ENCODE results near the gene SORL1.

The SORL1 gene

DNA sequence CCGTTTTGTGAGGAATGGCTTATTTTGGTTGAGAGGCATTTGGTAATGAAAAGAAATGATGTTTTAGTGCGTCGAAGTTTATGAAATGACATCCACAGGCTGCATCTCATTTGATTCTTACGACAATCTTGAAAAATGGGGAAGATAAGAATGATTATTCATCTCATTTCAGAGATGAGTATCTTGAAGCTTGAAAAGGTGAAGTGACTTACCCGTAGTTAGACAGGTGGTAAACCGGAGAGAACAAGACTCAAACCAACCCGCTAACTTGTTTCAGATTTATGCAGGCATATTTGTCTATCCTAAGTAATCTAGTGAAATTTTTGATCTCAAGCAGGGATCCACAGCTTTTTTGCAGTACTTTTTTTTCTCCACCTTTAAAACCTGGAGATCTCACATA lies 9.7 kb downstream of the SORL1 start:
- no peak overlapping the region for H3K27ac ChIP-seq (ENCODE audit: low read depth, low read length)
- H3K27me3 ChIP-seq (ENCODE audit: control insufficient read depth, insufficient read depth, low read length) = no peaks in the 10 kb centered on the region
- peaks cover 33% of the 10 kb centered on the region for H3K4me1 ChIP-seq (ENCODE audit: control insufficient read depth, insufficient read depth, low read length)
- no peak overlapping the region for H3K4me3 ChIP-seq (ENCODE audit: low read length)
- no peak overlapping the region for H3K9ac ChIP-seq (ENCODE audit: low read length)
- H3K36me3 ChIP-seq (ENCODE audit: control insufficient read depth, insufficient read depth, low read length) = no peaks in the 10 kb centered on the region

DNA sequence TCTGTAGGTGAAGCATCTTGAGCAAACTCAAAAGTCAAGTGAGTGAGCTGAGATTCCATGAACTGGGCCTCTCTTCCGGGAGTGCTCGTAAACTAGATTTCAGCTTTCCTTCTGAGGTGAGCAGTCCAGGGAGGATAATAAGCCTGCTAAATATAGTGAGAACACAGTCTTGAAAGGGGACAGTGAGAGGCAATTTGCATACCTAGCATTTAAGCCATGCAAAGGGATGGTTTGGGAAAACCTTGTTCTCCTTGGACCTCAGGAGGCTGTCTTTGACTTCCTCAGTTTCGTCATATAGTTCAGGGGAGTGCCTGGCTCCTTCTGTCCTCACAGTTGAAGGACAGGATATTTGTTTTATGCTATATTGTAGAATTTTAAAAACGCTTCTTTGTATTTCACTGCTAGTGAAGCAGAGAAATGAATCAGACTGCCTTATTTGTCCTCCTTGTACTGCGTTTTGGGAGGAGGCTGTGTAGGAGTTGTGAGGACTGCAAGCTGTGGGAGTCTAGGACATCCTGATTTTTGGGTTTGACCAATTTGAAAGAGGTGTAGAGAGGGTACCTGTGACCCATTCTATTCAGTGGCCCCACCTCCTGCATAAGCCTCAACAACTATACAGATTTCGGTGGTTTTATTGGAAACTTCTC lies 11.7 kb downstream of the SORL1 start:
- Histone ChIP-seq H3K36me3 (ENCODE audit: control insufficient read depth, insufficient read depth, low read length) (no peaks in the 10 kb centered on the region), H3K27me3 (ENCODE audit: control insufficient read depth, insufficient read depth, low read length) (no peaks in the 10 kb centered on the region), H3K4me3 (ENCODE audit: low read length) (no peak overlapping the region), H3K4me1 (ENCODE audit: control insufficient read depth, insufficient read depth, low read length) (peaks cover 43% of the 10 kb centered on the region), H3K9ac (ENCODE audit: low read length) (no peak overlapping the region), H3K27ac (ENCODE audit: low read depth, low read length) (peak overlapping the region; percentile 73)

DNA sequence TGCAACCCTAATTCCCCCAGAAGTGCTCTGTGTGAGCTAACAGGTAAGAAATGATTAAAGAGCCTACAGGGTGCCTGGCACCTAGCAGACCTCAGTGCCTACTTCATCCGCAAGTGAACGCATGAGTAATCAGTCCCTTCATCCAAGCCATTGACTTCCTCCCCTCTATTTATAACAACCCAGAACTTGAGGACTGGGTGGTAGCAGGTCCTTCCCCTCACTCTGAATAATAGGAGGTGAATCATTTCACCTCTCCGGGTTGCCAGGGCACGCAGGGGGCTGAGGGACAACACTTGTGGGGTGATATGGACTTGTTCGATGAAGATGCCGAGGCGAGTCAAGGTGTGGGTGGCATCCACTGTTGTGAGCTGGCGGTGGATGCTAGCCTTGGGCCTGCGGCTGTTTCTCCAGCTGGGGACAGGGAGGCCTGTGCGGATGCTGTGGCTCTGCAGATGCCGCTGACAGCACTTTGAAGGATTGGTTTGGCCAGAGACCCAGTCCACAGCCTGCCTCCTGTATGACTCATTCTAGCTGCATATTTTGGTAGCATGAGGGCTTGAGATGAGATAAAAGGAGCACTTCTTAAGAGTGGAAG lies 12.3 kb downstream of the SORL1 start:
- H3K4me1 ChIP-seq (ENCODE audit: control insufficient read depth, insufficient read depth, low read length) = peaks cover 43% of the 10 kb centered on the region
- H3K4me3 ChIP-seq (ENCODE audit: low read length) = no peak overlapping the region
- H3K27me3 ChIP-seq (ENCODE audit: control insufficient read depth, insufficient read depth, low read length) = no peaks in the 10 kb centered on the region
- H3K27ac ChIP-seq (ENCODE audit: low read depth, low read length) = peak overlapping the region; percentile 73
- no peak overlapping the region for H3K9ac ChIP-seq (ENCODE audit: low read length)
- no peaks in the 10 kb centered on the region for H3K36me3 ChIP-seq (ENCODE audit: control insufficient read depth, insufficient read depth, low read length)

DNA sequence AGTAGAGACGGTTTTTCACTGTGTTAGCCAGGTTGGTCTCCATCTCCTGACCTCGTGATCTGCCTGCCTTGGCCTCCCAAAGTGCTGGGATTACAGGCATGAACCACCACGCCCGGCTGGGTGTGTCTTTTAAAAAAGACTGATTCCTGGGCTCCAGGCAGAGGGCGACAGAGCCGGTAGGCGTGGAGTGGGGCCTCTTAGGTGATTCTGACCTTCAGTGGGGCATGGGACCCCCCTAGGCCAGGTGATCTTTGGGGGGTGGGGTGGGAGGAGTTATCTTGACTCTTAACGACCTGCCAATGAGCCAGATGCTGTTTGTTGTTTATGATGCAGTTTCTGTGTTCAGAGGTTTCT lies 13.6 kb downstream of the SORL1 start:
- no peak overlapping the region for H3K4me3 ChIP-seq (ENCODE audit: low read length)
- no peaks in the 10 kb centered on the region for H3K36me3 ChIP-seq (ENCODE audit: control insufficient read depth, insufficient read depth, low read length)
- H3K9ac ChIP-seq (ENCODE audit: low read length) = no peak overlapping the region
- no peaks in the 10 kb centered on the region for H3K27me3 ChIP-seq (ENCODE audit: control insufficient read depth, insufficient read depth, low read length)
- H3K4me1 ChIP-seq (ENCODE audit: control insufficient read depth, insufficient read depth, low read length) = peaks cover 41% of the 10 kb centered on the region
- H3K27ac ChIP-seq (ENCODE audit: low read depth, low read length) = peak overlapping the region; percentile 77

DNA sequence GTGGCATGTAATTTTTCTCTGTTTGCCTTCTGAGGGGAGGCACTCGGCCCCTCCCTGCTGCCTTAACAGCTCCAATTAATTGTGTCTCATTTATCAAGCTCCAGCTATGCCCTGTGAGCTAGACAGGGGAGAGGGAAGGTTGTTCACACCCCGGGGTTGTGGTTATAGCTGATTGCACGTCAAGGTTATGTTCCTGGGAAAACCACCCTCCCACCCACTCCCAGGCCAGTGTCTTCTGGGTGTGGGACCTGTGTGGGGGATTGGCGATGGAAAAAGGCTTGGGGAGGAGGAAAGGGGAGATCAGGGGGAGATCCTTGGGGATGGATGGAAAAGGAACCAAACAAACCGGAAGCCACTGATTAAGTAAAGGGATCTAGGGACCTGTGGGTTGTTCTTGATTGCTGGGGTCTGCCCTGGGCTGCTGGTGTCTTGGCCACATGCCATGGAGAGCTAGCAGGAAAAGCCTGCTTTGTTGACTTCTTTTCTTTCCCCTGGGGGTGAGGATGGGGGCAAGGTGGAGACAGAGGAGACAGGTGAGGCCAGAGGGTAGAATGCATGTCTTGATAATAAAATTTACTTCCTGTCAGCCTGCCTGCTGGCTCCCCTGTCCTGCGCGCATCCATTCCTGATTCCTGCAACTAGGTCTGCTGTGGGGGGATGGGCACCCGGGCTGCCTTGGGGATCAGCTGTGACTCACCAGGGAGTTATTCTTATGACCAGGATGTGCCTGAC lies 14.1 kb downstream of the SORL1 start:
- no peaks in the 10 kb centered on the region for H3K36me3 ChIP-seq (ENCODE audit: control insufficient read depth, insufficient read depth, low read length)
- H3K4me1 ChIP-seq (ENCODE audit: control insufficient read depth, insufficient read depth, low read length) = peaks cover 40% of the 10 kb centered on the region
- peak overlapping the region; percentile 77 for H3K27ac ChIP-seq (ENCODE audit: low read depth, low read length)
- H3K9ac ChIP-seq (ENCODE audit: low read length) = no peak overlapping the region
- H3K27me3 ChIP-seq (ENCODE audit: control insufficient read depth, insufficient read depth, low read length) = no peaks in the 10 kb centered on the region
- H3K4me3 ChIP-seq (ENCODE audit: low read length) = peak overlapping the region; percentile 4

DNA sequence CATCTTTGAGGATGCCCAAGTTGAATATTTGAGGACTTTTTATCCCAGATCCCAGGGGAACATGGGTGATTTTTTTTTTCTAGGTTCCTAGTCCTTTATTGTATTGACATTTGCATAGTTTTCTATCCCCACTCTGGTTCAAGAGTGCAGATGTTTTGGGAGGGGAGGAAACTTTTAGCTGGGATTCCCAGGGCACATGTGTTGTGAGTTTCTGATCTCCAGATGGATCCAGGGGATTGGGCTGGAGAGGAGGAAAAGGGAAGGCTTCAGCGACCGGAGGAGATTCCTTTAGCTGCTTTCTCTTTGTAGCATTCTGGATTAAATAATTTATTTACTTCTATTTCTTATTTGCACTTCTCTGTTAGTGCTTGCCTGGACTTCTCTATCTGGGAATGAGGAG lies 15.4 kb downstream of the SORL1 start:
- Histone ChIP-seq H3K27ac (ENCODE audit: low read depth, low read length) (peak overlapping the region; percentile 77), H3K9ac (ENCODE audit: low read length) (no peak overlapping the region), H3K4me1 (ENCODE audit: control insufficient read depth, insufficient read depth, low read length) (peaks cover 40% of the 10 kb centered on the region)

DNA sequence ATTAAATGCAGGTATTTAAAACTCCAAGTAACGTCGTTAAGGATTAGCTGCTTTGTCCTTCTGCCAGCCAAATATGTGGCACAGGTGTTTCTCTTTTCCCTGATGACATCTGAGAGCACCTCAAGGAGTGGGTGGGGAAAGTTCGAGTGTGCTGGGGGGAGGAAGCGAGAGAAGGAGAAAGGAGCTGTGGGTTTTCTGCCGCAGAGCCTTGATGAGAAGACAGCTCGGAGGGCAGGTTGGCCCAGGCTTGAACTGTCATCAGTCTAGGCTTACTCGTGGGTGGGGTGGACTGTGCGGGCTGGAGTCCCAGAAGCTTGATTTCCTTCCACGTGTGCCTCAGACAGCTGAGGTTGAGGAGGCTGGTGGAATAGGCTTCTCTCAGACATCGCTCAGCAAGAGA lies 15.9 kb downstream of the SORL1 start:
- Histone ChIP-seq H3K27me3 (ENCODE audit: control insufficient read depth, insufficient read depth, low read length) (no peaks in the 10 kb centered on the region), H3K4me1 (ENCODE audit: control insufficient read depth, insufficient read depth, low read length) (peaks cover 40% of the 10 kb centered on the region), H3K9ac (ENCODE audit: low read length) (no peak overlapping the region), H3K4me3 (ENCODE audit: low read length) (peak overlapping the region; percentile 20), H3K36me3 (ENCODE audit: control insufficient read depth, insufficient read depth, low read length) (no peaks in the 10 kb centered on the region), H3K27ac (ENCODE audit: low read depth, low read length) (no peak overlapping the region)

More for the DNA sequence above, 15.4 kb downstream of the SORL1 start:
- no peaks in the 10 kb centered on the region for H3K36me3 ChIP-seq (ENCODE audit: control insufficient read depth, insufficient read depth, low read length)
- H3K27me3 ChIP-seq (ENCODE audit: control insufficient read depth, insufficient read depth, low read length) = no peaks in the 10 kb centered on the region
- H3K4me3 ChIP-seq (ENCODE audit: low read length) = no peak overlapping the region

DNA sequence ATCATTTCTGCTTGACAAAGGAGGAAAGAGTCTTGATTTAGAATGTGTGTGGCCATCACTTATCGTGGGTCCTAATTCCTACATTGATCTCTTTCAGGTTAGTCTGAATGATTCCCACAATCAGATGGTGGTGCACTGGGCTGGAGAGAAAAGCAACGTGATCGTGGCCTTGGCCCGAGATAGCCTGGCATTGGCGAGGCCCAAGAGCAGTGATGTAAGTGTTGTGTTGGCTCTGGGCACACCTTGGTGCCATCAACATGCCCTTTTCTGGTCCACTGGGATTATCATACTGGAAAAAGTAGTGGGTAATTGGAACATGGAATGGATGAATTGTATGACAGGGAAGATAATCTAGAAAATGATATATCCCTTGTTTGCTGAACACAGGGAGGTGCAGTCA lies 17.8 kb downstream of the SORL1 start:
- Histone ChIP-seq H3K27ac (ENCODE audit: low read depth, low read length) (no peak overlapping the region), H3K9ac (ENCODE audit: low read length) (no peak overlapping the region), H3K36me3 (ENCODE audit: control insufficient read depth, insufficient read depth, low read length) (no peaks in the 10 kb centered on the region), H3K27me3 (ENCODE audit: control insufficient read depth, insufficient read depth, low read length) (no peaks in the 10 kb centered on the region), H3K4me1 (ENCODE audit: control insufficient read depth, insufficient read depth, low read length) (peaks cover 23% of the 10 kb centered on the region), H3K4me3 (ENCODE audit: low read length) (no peak overlapping the region)

DNA sequence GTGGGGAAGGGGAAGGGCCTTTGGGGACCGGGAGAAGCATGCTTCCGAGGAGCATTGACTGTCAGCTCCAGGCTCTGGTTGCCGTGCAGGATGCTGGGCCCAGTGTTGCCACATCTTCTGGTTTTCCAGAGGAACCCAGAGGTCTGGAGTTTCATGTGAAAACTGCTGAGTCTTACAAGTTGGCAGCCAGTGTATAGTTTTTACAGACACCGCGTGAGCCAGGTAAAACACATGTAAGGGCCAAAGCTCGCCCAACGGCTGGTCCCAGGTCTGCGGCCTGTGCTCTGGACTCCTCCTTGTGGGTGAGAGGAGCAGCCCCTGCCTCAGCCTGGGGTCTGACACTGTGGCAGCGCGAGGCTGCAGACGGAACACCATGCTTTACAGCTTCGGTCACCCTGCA lies 19.1 kb downstream of the SORL1 start:
- Histone ChIP-seq H3K4me1 (ENCODE audit: control insufficient read depth, insufficient read depth, low read length) (peaks cover 13% of the 10 kb centered on the region), H3K27me3 (ENCODE audit: control insufficient read depth, insufficient read depth, low read length) (no peaks in the 10 kb centered on the region), H3K4me3 (ENCODE audit: low read length) (no peak overlapping the region), H3K36me3 (ENCODE audit: control insufficient read depth, insufficient read depth, low read length) (no peaks in the 10 kb centered on the region), H3K9ac (ENCODE audit: low read length) (no peak overlapping the region), H3K27ac (ENCODE audit: low read depth, low read length) (no peak overlapping the region)

DNA sequence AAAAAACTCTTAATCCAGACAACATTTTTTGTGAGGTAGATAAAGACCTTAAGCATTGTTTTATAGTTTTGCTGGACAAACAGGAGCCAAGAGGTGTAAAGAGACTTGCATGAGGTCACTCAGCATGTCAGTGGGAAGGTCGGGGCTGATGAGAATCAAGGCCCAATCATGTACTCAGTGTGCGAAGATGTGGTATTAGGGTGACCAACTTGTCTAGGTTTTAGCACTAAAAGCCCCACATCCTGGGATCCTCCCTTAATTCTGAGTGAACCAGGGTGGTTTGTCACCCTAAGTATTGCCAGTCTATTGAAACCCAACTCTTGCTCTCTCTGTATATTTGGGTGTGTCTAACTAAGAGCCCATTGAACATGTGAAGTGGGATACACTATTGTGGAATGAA lies 20.2 kb downstream of the SORL1 start:
- Histone ChIP-seq H3K27me3 (ENCODE audit: control insufficient read depth, insufficient read depth, low read length) (no peaks in the 10 kb centered on the region), H3K4me1 (ENCODE audit: control insufficient read depth, insufficient read depth, low read length) (peaks cover 7% of the 10 kb centered on the region), H3K9ac (ENCODE audit: low read length) (no peak overlapping the region), H3K4me3 (ENCODE audit: low read length) (no peak overlapping the region), H3K36me3 (ENCODE audit: control insufficient read depth, insufficient read depth, low read length) (no peaks in the 10 kb centered on the region), H3K27ac (ENCODE audit: low read depth, low read length) (no peak overlapping the region)

DNA sequence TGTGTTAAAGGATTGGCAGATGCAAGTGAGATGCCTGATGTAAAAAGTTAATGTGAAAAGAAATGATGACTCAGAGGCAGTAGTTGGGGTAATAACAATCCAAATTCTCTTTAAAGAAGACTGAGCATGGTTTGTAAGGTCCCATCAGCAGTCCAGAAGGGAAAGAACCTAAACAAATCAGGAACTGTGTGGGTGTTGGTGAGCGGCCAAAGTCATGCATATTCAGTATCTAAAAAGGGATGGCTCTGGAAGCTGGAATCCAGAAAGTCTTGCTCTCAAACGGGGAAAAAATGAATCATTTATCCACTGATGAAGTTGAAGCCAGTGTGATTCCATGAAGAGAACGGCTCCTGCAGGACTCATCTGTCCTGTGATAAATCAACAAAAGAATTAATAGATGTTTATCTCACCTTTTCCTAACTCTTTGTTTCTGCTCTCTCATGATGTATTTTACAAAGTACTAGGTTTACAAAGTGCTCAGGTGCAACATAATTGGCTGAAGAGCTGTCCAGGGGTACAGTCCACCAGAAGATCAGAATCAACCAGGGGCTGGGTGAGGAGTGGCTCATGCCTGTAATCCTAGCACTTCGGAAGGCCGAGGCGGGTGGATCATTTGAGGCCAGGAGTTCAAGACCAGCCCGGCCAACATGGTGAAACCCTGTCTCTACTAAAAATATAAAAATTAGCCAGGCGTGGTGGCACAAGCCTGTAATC lies 21.1 kb downstream of the SORL1 start:
- Histone ChIP-seq H3K36me3 (ENCODE audit: control insufficient read depth, insufficient read depth, low read length) (no peaks in the 10 kb centered on the region), H3K4me1 (ENCODE audit: control insufficient read depth, insufficient read depth, low read length) (no peaks in the 10 kb centered on the region), H3K9ac (ENCODE audit: low read length) (no peak overlapping the region), H3K4me3 (ENCODE audit: low read length) (no peak overlapping the region), H3K27me3 (ENCODE audit: control insufficient read depth, insufficient read depth, low read length) (no peaks in the 10 kb centered on the region), H3K27ac (ENCODE audit: low read depth, low read length) (peak overlapping the region; percentile 28)

DNA sequence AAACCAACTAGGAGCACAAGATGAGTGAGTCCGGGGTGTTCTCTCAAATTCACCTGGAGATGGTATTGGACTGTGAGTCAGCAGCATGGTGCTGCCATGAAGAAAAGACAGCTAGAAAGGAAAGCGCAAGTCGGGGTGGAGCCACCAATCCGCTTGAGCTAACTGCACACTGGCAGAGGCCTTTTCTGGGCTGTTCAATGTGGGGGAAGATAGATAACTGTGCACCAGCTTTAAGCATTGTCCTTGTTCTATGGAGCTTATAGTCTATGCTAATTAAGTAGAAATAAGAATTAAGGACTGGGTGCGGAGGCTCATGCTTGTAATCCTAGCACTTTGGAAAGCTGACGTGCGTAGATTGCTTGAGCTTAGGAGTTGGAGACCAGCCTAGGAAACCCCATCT lies 22.6 kb downstream of the SORL1 start:
- Histone ChIP-seq H3K27me3 (ENCODE audit: control insufficient read depth, insufficient read depth, low read length) (no peaks in the 10 kb centered on the region), H3K27ac (ENCODE audit: low read depth, low read length) (no peak overlapping the region), H3K4me1 (ENCODE audit: control insufficient read depth, insufficient read depth, low read length) (no peaks in the 10 kb centered on the region), H3K36me3 (ENCODE audit: control insufficient read depth, insufficient read depth, low read length) (peaks cover 5% of the 10 kb centered on the region), H3K4me3 (ENCODE audit: low read length) (no peak overlapping the region), H3K9ac (ENCODE audit: low read length) (no peak overlapping the region)
